Pons (tissue), 1 donor: Measurements from ENCODE around the gene PBRM1.

Experiments
- DNase-seq: peaks from one replicate; pipeline ENCODE4 v3.0.0-alpha.2; 2016; ENCODE audit warnings: low spot score

The PBRM1 gene

GRCh38 chr3:52524752-52525679 is 160.7 kb downstream of the PBRM1 start:
- no peak for DNase-seq

GRCh38 chr3:52524258-52524751 is 161.4 kb downstream of the PBRM1 start:
- DNase-seq: no peak

- DNase-seq: no peak
Measured at GRCh38 chr3:52523386-52524257, 162.1 kb downstream of the PBRM1 start.

- no peak for DNase-seq
Measured at GRCh38 chr3:52522651-52523251, 163.0 kb downstream of the PBRM1 start.

- DNase-seq: no peak
Measured at GRCh38 chr3:52521881-52522650, 163.6 kb downstream of the PBRM1 start.

- DNase-seq: no peak
Measured at GRCh38 chr3:52521488-52521824, 164.3 kb downstream of the PBRM1 start.

GRCh38 chr3:52520716-52521487 is 164.8 kb downstream of the PBRM1 start:
- DNase-seq: no peak

- no peak for DNase-seq
Measured at GRCh38 chr3:52520141-52520667, 165.5 kb downstream of the PBRM1 start.

- no peak for DNase-seq
Measured at GRCh38 chr3:52519445-52520140, 166.1 kb downstream of the PBRM1 start.

- no peak for DNase-seq
Measured at GRCh38 chr3:52518723-52519444, 166.8 kb downstream of the PBRM1 start.

GRCh38 chr3:52517796-52518722 is 167.7 kb downstream of the PBRM1 start:
- no peak for DNase-seq

GRCh38 chr3:52516509-52517195 is 169.1 kb downstream of the PBRM1 start:
- DNase-seq: no peak

- DNase-seq: no peak
Measured at GRCh38 chr3:52515192-52515591, 170.5 kb downstream of the PBRM1 start.

GRCh38 chr3:52514576-52514975 is 171.1 kb downstream of the PBRM1 start:
- DNase-seq: no peak

GRCh38 chr3:52513281-52513680 is 172.4 kb downstream of the PBRM1 start:
- no peak for DNase-seq

- DNase-seq: no peak
Measured at GRCh38 chr3:52512727-52513126, 173.0 kb downstream of the PBRM1 start.

- no peak for DNase-seq
Measured at GRCh38 chr3:52512105-52512504, 173.6 kb downstream of the PBRM1 start.

GRCh38 chr3:52511509-52511908 is 174.2 kb downstream of the PBRM1 start:
- DNase-seq: no peak
